ENCODE data around the gene KLK4. TPM values are rescaled to one million over a fixed set of nuclear protein-coding genes. Genes with fewer than 3 reads are reported as not detected.

KLK4 gene
- polyA plus RNA-seq, 1 experiment: not detected

DNA sequence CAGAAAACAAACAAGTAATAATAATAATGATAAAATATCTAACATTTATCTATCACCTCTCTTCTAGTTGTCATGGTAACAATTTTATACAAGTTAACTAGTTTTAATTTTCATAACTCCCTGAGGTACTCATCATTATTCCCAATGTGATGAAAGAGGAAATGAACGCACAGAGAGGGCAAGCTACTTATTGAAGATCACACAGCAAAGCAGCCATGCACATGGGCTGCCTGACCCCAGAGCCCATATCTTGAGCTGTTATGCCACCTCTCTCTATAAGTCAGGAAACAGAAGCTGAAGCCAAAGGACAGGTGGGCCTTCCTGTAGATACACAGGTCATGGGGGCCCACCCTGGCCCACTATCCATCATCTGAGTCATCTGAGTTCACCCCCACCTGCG lies 4.9 kb upstream of the KLK4 start:
- ChIA-PET POLR2A (no interaction called here), CTCF (interaction anchor here (0.6 kb wide), 1 partner anchor 181 kb away, joined by 6 read pairs; no protein-coding TSS in a partner anchor)
- no peak for DNase-seq (ENCODE audit: low read depth, low spot score)
- peaks cover 11% of the 10 kb centered on the region for H3K27me3 ChIP-seq (ENCODE audit: control insufficient read depth, insufficient read depth, low read length)
- H3K4me3 ChIP-seq (ENCODE audit: low read depth, low read length): no peak overlapping the region
- TF ChIP-seq, protein P1, sequence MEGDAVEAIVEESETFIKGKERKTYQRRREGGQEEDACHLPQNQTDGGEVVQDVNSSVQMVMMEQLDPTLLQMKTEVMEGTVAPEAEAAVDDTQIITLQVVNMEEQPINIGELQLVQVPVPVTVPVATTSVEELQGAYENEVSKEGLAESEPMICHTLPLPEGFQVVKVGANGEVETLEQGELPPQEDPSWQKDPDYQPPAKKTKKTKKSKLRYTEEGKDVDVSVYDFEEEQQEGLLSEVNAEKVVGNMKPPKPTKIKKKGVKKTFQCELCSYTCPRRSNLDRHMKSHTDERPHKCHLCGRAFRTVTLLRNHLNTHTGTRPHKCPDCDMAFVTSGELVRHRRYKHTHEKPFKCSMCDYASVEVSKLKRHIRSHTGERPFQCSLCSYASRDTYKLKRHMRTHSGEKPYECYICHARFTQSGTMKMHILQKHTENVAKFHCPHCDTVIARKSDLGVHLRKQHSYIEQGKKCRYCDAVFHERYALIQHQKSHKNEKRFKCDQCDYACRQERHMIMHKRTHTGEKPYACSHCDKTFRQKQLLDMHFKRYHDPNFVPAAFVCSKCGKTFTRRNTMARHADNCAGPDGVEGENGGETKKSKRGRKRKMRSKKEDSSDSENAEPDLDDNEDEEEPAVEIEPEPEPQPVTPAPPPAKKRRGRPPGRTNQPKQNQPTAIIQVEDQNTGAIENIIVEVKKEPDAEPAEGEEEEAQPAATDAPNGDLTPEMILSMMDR (IDR thresholded peaks at IDR 0.05; ENCODE audit: low read depth, low read length): no peak
- H3K9me3 ChIP-seq (ENCODE audit: control insufficient read depth, insufficient read depth, low read length): no peaks in the 10 kb centered on the region
- H3K27ac ChIP-seq (ENCODE audit: low read depth, low read length): no peak overlapping the region

DNA sequence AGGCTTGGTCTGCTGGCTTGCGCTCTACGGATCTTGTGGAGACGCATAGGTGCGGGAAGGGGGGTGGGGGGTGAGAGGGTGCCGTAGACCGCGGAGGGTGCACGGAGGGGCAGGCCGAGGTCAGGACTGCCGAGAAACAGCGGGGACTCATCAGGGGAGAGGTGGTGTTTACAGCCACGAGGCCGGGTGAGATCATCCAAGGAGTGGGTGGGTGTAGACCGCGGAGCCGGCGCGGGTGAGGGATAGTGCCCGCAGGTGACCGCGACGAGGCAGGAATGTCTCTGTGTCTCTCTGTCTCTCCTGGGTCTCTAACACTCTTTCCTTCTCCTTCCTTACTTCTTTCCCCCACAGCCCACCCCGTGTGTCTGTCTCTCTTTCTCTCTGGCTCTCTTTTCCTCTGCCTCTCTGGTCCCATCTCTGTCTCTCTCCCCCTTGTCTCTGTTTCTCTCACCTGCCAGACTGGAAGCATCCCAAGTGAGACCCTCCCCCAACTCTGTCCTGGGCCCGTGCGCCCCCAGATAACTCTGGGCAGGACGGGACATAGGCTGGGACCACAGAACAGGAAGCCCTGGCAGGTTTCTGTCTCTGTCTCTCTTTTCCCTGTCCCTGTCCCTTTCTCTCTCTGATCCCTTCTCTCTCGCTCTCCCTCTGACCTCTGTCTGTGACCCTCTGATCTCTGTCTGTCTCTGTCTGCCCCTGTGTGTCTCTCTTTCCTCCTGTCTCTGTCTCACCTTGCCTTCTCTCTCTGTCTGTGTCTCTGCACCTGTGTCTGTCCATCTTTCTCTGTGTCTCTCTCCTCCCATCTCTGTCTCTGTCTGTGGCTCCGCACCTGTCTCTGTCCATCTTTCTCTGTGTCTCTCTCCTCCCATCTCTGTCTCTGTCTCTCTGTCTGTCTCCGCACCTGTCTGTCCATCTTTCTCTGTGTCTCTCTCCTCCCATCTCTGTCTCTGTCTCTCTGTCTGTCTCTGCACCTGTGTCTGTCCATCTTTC lies 1.8 kb upstream of the KLK4 start:
- H3K27me3 ChIP-seq (ENCODE audit: control insufficient read depth, insufficient read depth, low read length): peaks cover 11% of the 10 kb centered on the region
- TF ChIP-seq, protein P1 (IDR thresholded peaks at IDR 0.05; ENCODE audit: low read depth, low read length): no peak

DNA sequence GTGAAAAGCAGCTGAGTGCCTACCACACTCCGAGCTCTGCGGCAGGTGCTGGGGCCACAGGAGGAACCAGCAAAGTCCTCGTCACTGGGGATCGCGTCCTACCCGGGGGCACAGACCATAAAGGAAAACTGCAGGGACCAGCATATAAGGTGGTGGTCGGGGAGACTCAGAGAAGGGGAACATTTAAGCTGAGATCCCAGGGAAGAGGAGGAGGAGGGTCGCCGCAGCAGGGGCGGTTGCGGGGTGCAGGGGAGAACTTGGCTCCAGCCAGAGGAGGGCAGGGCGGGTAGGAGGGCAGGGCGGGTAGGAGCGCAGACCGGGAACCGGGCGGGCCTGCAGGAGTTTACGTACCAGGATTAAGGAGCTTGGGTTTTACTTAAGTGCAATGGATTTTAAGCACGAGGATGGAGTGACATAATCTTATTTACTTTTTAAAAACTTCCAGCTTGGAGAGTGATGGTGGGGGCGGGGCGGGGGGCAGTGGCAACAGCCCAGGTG lies 956 bp upstream of the KLK4 start:
- Histone ChIP-seq H3K4me3 (ENCODE audit: low read depth, low read length) (no peak overlapping the region), H3K27ac (ENCODE audit: low read depth, low read length) (no peak overlapping the region), H3K27me3 (ENCODE audit: control insufficient read depth, insufficient read depth, low read length) (peaks cover 11% of the 10 kb centered on the region), H3K9me3 (ENCODE audit: control insufficient read depth, insufficient read depth, low read length) (peaks cover 4% of the 10 kb centered on the region; the same call in 1 of the 2 replicates)
- CTCF ChIA-PET: interaction anchor here (1.0 kb wide), 1 partner anchor 9 kb away, joined by 3 read pairs; no protein-coding TSS in a partner anchor
- DNase-seq (ENCODE audit: low read depth, low spot score): no peak
- POLR2A ChIA-PET: no interaction called here
- TF ChIP-seq, protein P1 (IDR thresholded peaks at IDR 0.05; ENCODE audit: low read depth, low read length): no peak

More for the DNA sequence above, 1.8 kb upstream of the KLK4 start:
- ChIA-PET POLR2A (no interaction called here), CTCF (interaction anchor here (1.0 kb wide), 1 partner anchor 8 kb away, joined by 3 read pairs; no protein-coding TSS in a partner anchor)
- H3K27ac ChIP-seq (ENCODE audit: low read depth, low read length): no peak overlapping the region
- H3K4me3 ChIP-seq (ENCODE audit: low read depth, low read length): no peak overlapping the region
- H3K9me3 ChIP-seq (ENCODE audit: control insufficient read depth, insufficient read depth, low read length): peaks cover 4% of the 10 kb centered on the region; the same call in 1 of the 2 replicates
- DNase-seq (ENCODE audit: low read depth, low spot score): no peak

DNA sequence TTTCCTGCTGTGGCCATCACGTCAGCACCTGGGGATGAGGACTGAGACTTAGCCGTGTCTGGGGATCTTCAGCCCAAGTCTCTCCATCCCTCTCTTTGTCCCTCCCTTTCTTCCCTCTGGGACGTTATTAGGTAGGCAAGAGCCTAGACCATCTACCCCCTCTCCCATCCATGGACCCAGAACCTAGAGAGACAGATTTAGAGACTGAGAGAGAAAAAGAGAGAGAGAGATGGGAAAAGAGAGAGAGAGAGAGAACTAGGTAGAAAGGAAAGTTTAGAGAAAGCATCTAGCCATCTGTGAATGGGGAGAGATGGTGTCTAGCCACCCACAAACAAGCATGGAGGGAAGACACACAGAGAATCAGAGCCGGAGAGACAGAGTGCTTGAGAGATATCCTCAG lies 473 bp downstream of the KLK4 start:
- no peak for DNase-seq (ENCODE audit: low read depth, low spot score)
- Histone ChIP-seq H3K27me3 (ENCODE audit: control insufficient read depth, insufficient read depth, low read length) (peaks cover 11% of the 10 kb centered on the region), H3K4me3 (ENCODE audit: low read depth, low read length) (no peak overlapping the region), H3K9me3 (ENCODE audit: control insufficient read depth, insufficient read depth, low read length) (peaks cover 4% of the 10 kb centered on the region; the same call in 1 of the 2 replicates), H3K27ac (ENCODE audit: low read depth, low read length) (no peak overlapping the region)
- ChIA-PET POLR2A (no interaction called here), CTCF (interaction anchor here (2.3 kb wide), 1 partner anchor 11 kb away, joined by 6 read pairs; no protein-coding TSS in a partner anchor)
- TF ChIP-seq, protein P1 (IDR thresholded peaks at IDR 0.05; ENCODE audit: low read depth, low read length): no peak
